Panc1 (cell line): ENCODE data around the gene ITGB8.

Experiments used
- CTCF ChIP-seq: fragments of 450-650 bp; IDR thresholded peaks from 2 replicates; pipeline ENCODE4 v1.5.1; 2017; ENCODE audit warnings: mild to moderate bottlenecking
- SIN3A ChIP-seq: IDR thresholded peaks from 2 replicates; pipeline ENCODE4 v1.6.1; 2012; ENCODE audit warnings: low read depth, mild to moderate bottlenecking, low read length, moderate library complexity, borderline replicate concordance; ENCODE audit not compliant: insufficient read depth

- TF ChIP-seq CTCF: no peak
- no peak for TF ChIP-seq SIN3A
These were observed 101.4 kb downstream of the ITGB8 start for GRCh38 chr7:20432071-20432470.
